KOPT-K1 (cell line): ENCODE data around the gene MAU2.
"Not testable (repeated sequence)": the region's sequence is repeated elsewhere in the genome, so short reads cannot be mapped to it uniquely, and the experiment has no call there.

ENCODE experiments used
- H3K27ac ChIP-seq: fragments of 200-600 bp; sonication (generic); 2 replicates; pipeline ENCODE4 v1.5.1; 2016; ENCODE audit warnings: antibody characterized with exemption, mild to moderate bottlenecking, low read depth, low read length; ENCODE audit not compliant: poor library complexity, severe bottlenecking
- H3K36me3 ChIP-seq: fragments of 200-600 bp; sonication (generic); 2 replicates; pipeline ENCODE4 v1.5.1; 2017; ENCODE audit warnings: antibody characterized with exemption, mild to moderate bottlenecking, low read length, moderate library complexity; ENCODE audit not compliant: insufficient read depth
- H3K9me3 ChIP-seq: fragments of 200-600 bp; sonication (generic); 2 replicates; pipeline ENCODE4 v1.5.1; 2017; ENCODE audit warnings: antibody characterized with exemption, low read length, mild to moderate bottlenecking; ENCODE audit not compliant: insufficient read depth, poor library complexity, severe bottlenecking

MAU2 gene

DNA sequence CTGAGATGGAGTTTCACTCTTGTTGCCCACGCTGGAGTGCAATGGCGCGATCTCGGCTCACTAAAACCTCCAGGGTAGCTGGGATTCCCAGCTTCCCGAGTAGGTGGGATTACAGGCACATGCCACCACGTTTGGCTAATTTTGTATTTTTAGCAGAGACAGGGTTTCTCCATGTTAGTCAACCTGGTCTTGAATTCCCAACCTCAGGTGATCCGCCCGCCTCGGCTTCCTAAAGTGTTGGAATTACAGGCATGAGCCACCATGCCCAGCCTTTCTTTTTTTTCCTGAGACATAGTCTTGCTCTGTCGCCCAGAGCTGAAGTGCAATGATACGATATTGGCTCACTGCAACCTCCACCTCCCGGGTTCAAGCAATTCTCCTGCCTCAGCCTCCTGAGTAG lies 59.7 kb downstream of the MAU2 start:
- H3K9me3 ChIP-seq, H3K36me3 ChIP-seq, H3K27ac ChIP-seq: not testable (repeated sequence)

DNA sequence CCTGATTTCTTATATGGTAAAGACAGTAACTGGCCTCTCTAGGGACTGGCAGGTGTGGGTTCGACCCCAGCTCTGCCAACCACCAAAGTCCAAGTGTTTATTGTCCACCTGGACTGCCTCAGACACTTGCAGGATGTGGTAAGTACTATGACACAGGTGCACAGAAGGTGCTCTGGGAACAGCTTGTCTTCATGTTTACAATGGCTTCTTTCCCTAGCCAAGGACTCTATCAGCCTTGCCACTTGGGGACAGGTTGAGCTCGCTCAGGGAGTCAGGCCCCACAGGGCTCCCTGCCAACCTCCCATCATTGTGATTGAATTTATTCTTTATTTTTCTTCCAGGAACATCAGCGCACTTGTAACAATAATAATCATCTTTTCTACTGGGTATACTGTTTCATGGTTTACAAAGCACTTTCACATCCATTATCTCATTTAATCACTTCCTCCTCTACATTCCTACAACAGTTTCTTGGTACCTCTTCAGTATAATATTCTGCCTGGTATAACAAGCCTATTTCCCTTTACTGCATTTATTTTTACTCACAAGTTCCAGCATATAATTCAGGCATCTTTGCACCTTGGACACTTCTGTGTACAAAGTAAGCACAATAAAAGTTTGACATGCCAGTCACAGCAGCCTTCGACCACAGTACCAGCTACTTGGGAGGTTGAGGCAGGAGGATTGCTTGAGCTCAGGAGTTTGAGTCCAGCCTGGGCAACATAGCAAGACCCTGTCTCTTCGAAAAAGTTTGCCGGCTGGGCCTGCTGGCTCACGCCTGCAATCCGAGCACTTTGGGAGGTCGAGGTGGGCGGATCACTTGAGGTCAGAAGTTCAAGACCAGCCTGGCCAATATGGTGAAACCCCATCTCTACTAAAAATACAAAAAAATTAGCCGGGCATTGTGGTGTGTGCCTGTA lies 60.6 kb downstream of the MAU2 start:
- H3K27ac ChIP-seq = no peak overlapping the region

DNA sequence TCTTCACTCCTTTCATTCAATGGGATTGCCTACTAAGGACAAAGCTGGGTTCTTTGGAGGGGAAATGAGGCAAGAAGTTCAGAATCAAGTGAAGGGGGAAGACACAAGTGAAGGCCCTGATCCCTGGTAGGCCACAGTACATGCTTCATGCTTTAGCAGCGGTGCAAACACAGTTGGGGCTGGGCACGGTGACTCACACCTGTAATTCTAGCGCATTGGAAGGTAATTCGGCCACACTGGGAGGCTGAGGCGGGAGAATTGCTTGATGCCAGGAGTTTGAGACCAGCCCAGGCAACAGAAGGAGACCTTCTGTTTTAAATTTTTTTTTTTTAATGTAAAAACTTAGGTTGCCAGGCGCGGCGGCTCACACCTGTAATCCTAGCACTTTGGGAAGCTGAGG lies 61.5 kb downstream of the MAU2 start:
- Histone ChIP-seq H3K27ac (no peak overlapping the region), H3K36me3 (no peaks in the 10 kb centered on the region), H3K9me3 (no peaks in the 10 kb centered on the region)

More for the DNA sequence above, 60.6 kb downstream of the MAU2 start:
- Histone ChIP-seq H3K36me3 (no peaks in the 10 kb centered on the region), H3K9me3 (no peaks in the 10 kb centered on the region)

DNA sequence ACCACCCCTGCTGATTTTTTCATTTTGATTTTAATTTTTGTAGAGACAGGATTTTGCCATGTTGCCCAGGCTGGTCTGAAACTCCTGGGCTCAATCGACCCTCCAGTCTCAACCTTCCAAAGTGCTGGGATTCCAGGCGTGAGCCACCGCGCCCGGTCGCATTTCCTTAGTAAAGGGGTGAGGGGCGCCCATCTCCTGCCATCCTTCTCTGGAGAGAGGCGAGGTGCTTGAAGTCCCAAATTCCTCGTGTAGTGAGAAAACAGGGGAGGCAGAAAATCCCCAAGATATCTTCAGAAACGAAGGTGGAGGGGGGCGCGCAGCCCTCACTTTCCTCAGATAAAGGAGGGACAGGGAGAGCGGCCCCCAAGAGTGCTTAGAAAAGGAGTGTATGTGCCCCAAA lies 63.9 kb downstream of the MAU2 start:
- H3K27ac ChIP-seq = peak overlapping the region; percentile 90
- no peaks in the 10 kb centered on the region for H3K36me3 ChIP-seq
- no peaks in the 10 kb centered on the region for H3K9me3 ChIP-seq

DNA sequence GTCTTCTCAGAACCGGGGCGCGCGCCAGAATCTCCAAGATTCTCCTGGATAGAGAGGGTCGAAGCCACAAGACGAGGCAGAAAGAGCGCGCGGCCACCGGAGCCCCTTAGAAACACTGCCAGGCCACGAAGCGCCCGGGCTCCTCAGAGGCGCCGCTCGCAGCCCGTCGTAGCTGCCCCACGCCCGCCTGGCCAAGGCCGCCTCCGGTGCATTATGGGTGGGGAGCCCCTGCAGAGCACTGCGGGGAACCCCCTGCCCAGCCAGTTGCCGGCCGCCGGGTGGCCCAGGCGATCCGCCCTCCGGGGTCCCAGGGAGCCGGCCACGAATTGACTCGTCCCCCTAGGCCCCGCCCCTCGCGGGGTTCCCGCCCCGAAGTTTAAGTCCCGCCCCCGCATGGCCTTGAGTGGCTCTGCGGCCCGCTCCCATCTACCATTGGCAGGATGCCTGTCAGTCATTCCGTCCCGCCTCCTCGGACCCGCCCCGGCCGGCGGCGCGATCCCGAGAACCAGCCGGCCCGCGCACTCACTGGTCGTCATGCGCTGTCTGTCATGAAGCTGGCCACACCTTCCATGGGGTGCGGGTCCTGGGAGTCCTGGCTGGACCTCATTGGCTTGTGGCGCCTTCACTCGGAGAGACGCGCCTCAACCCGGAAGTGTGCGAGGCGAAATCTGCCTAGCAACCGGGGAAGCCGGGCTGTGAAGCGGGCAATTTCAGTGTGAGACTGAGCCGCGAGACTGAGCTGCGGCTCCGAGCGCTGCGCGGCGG lies 64.7 kb downstream of the MAU2 start:
- Histone ChIP-seq H3K36me3 (no peaks in the 10 kb centered on the region), H3K9me3 (no peaks in the 10 kb centered on the region), H3K27ac (peak overlapping the region; percentile 90)

DNA sequence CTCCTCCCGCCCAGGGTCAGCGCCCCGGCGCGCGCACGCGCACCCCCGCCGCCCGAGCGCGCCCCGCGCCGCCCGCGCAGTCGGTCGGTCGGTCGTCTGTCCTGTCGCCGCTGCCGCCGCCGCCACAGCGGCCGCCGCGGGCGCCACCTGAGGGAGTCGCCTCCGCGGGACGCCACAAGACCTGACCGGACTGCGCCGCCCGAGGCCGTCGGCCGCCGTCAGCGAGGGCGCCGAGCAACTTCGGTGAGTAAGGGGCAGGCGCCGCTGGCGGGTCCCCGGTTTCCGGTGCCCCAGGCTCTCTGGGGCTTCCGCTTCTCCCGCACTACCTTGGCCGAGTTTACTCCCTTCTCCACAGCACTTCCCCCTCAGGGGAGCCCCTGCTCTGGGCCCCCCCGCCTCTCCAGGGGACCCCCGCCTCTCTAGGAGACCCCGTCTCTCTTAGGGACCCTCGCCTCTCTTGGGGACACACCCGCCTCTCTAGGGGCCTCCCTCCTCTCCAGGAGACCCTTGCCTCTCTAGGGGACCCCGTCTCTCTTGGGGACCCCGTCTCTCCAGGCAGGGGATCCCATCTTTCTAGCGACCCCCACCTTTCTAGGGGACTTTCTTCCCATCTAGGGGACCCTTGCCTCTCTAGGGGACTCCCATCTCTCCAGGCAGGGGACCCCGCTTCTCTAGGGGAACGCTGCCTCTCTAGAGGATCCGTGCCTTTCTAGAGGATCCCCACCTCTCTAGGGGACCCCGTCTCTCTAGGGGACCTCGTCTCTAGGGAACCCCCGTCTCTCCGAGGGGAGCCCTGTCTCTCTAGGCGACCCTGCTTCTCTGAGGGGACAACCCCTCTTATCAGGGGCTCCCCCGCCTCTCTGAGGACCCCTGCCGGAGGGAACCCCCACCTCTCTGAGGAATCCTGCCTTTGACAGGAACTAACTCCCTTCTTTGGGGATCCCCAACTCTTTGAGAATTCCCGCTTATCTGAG lies 65.6 kb downstream of the MAU2 start:
- Histone ChIP-seq H3K27ac (peak overlapping the region; percentile 90), H3K9me3 (no peaks in the 10 kb centered on the region), H3K36me3 (no peaks in the 10 kb centered on the region)

DNA sequence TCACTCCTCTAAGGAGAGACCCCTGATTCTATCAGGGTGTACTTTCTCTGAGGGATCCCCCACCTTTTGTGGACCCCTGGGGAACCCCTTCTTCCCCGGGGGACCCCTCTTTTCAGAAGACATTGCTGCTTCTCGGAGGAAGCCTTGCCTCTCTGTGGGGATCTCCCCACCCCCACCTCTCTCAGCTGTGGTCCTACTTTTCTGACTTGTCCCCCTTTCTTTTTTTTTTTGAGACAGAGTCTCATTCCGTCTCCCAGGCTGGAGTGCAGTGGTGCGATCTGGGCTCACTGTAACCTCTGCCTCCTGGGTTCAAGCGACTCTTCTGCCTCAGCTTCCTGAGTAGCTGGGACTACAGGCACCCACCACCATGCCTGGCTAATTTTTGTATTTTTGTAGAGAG lies 66.5 kb downstream of the MAU2 start:
- Histone ChIP-seq H3K27ac (peak overlapping the region; percentile 90), H3K36me3 (no peaks in the 10 kb centered on the region), H3K9me3 (no peaks in the 10 kb centered on the region)

DNA sequence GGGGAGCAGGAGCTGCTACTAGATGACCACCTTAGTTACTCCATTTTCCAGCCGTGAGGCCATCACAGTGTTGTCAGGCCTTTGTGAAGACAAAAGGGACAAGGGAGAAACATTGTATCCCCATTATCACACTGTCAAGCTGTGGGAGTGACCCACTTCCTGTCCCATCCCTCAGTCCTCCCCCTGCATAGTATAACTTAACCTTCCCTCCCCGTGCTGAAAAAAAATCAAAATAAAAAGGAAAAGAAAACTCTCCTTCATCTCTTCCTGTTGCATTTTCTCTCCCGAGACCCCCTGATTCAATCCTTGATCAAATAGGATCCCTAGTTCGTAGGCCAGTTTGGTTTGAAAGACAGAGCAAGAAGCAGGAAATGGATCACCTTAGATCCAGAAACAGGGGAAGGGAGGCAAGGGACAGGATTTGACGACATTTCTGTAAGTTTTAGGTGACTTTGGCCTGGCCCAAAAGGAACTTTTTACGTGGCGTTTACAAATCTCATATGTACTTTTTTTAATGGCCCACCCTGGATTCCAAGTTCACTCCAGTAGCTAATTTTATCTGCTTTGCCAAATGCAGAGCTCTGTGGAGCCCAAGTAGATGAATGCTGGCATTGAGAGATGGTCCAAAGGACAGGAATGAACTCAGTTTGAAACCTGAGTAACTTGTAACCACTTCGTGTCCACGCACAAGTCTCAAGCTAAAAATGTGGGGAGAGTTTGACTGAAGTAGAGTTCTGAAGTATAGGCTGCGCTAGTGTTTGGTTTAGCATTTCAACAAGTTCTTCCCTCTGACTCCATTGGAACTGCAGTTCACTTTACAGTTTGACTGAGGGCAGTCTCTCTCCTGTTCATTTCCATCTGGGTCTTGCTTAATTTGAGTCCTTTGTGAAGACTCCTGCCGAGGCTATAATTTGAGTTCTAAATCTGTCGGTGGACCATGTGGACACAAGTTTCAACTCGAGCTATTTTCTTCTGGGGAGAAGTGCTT lies 68.2 kb downstream of the MAU2 start:
- peak overlapping the region; percentile 18 for H3K27ac ChIP-seq
- no peaks in the 10 kb centered on the region for H3K36me3 ChIP-seq
- no peaks in the 10 kb centered on the region for H3K9me3 ChIP-seq

DNA sequence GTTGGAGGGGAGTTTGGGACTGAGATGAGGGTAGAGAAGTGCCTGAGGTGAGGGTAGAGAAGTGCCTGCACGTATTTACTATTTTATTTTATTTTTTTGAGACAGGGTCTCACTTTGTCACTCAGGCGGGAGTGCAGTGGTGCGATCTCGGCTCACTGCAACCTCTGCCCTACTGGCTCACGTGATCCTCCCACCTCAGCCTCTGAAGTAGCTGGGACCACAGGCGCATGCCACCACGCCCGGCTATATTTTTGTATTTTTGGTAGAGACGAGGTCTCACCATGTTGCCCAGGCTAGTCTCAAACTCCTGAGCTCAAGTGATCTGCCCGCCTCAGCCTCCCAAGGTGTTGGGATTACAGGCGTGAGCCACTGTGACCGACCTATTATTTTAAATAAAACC lies 69.1 kb downstream of the MAU2 start:
- H3K27ac ChIP-seq = peak overlapping the region; percentile 18
- not testable (repeated sequence) for H3K36me3 ChIP-seq, H3K9me3 ChIP-seq

DNA sequence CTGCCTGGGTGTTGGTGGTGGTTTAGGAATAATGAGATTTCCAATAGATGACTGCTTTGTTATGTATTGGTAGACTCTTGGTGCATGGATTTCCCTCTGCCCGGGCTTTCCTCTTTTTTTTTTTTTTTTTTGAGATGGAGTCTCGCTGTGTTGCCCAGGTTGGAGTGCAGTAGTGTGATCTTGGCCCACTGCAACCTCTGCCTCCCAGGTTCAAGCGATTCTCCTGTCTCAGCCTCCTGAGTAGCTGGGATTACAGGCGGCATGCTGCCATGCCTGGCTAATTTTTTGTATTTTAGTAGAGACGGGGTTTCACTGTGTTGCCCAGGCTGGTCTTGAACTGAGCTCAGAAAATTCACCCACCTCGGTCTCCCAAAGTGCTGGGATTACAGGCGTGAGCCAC lies 73.7 kb downstream of the MAU2 start:
- not testable (repeated sequence) for H3K36me3 ChIP-seq, H3K9me3 ChIP-seq
- peak overlapping the region; percentile 56 for H3K27ac ChIP-seq

DNA sequence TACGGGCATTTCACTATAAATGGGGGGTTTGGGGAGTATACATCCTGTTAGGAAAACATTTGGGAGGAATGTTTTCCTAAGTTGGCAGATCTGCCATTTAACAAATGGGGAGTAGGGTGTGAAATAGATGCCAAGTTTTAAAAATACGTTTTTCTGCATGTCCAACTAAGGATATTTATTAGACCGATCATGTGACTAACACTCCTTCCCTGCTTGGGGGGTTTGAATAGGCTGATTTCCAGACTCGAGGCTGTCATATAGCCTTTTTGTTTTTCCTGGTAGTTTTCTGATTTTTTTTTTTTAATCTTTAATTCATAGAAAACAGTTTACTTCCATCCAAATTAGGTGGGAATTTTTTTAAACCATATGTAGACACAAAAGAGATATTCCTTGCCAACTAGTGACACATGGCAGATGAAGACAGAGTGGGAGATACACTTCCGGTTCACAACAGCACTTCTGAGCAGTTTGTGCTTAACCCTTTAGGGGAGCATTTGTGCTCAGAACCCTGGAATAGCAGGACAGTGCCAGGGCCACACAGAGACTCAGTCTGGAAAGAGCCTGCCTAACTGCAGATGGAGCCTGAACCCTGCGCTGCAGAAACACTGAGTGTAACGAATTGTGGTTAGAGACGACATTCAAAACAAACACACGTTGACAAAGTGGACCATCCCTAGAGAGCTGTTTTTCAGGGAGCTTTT lies 79.3 kb downstream of the MAU2 start:
- no peak overlapping the region for H3K27ac ChIP-seq
- no peaks in the 10 kb centered on the region for H3K9me3 ChIP-seq
- no peaks in the 10 kb centered on the region for H3K36me3 ChIP-seq

DNA sequence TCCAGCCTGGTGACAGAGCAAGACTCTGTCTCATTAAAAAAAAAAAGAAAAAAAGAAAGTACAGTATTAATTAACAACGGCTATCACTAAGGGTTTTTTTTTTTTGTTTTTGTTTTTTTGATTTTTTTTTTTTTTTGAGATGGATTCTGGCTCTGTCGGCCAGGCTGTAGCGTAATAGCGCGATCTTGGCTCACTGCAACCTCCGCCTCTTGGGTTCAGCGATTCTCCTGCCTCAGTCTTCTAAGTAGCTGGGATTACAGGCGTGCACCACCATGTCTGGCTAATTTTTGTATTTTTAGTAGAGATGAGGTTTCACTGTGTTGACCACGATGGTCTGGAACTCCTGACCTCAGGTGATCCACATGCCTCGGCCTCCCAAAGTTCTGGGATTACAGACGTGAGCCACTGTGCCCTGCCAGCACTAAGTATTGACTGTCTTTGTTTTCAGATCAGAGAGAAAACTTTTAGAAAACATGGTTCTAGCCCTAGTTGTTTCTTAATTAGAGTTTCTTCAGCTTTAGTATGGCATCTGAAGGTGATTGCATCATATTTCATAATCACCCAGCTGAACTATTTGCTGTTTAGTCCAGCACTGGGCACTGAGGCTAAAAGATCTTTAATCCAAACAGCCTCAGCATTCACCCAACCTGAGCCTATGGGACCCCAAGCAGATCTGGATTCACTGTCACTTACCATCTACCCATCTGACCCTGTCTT lies 82.2 kb downstream of the MAU2 start:
- peaks cover 5% of the 10 kb centered on the region; the same call in 1 of the 2 replicates for H3K36me3 ChIP-seq
- no peaks in the 10 kb centered on the region for H3K9me3 ChIP-seq
- no peak overlapping the region for H3K27ac ChIP-seq

DNA sequence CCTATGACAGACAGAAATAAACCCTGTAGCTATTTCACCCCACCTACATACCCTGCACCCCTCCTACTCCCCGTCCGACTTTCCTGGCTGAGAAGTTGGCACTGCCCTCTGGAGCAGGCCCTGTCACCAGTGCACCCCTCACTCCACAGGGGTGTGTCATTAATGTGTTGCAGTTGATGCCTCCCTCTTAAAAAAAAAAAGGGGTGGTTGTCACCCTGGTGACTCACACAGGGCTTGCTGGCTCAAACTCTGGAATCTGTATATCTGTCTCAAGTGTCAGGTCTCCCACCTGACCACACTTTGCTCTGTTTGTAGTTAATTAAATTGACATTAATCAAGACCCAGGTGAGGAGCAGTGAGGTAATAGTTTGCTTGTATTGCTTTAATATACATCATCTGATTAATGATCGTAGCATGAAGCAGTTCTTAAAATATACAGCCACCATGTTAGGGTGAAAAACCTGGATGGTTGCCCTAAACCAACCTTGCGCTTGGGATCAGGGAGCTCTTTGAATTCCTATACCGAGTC lies 82.8 kb downstream of the MAU2 start:
- Histone ChIP-seq H3K9me3 (no peaks in the 10 kb centered on the region), H3K27ac (no peak overlapping the region), H3K36me3 (peaks cover 7% of the 10 kb centered on the region; the same call in 1 of the 2 replicates)
